SKM-1 treated with dmso at 0.1 percent for 144 hours (cell line): ENCODE data around the gene SMARCE1.

ENCODE experiments used
- DNase-seq: peaks from one replicate; lab custom pipeline; 2025; ENCODE audit not compliant: unreplicated experiment; lab: John Stamatoyannopoulos, UW

Gene SMARCE1

DNA sequence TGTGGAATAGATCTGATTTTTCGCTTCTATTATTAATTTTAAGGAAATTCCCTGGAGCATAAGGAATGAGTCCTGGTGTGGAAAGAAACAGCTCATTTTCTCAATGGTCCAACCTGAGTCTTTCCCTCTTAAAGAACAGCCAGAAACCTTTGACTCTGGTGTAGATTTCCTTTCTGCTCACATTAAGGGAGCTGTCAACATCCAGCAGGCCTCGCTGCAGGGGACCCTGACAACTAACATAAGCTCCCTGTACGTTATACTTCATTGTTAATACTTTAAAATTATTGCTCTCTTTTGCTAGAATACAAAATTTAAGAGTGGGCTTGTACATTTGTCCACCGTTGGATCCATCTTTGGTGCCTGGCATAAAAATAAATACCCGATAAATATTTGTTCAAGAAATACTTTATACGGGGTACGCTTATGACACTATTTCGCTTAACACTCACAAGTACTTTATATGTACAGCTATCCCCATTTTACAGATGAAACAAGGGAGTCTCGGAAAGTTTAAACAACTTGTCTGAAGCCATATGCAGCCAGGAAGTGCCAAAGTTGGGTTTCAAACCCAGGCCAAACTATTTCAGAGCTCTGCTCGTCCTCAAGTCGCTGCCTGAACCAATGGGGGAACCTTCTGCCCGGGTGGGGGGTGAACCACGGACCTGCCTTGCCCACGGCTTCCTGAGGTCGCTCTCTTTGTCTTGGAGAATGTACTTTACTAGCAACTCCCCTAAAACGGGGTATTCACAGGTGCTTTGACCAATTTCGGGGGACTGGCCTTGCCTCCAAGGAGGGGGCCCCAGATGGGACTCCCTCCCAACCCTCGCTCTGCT, 611 bp downstream of the SMARCE1 start:
- peak; percentile 20 for DNase-seq

DNA sequence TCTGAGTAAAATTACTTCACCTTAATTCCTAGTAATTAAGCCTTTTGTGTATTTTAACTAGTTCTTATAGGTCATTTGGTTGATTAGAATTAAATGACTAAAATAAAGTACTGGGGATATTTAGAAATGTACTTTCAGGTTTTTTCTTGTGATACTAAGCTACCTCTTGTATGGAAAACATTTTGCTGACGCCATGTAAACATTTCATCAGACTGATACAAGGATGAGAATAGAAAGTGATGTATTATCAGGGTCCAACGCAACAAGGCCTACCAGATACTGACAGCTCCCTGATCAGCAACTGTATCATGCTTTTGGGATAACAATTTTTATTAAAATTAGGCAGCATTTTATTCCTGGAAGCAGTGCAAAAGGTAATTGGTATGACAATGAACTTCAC, 1.7 kb downstream of the SMARCE1 start:
- no peak for DNase-seq

DNA sequence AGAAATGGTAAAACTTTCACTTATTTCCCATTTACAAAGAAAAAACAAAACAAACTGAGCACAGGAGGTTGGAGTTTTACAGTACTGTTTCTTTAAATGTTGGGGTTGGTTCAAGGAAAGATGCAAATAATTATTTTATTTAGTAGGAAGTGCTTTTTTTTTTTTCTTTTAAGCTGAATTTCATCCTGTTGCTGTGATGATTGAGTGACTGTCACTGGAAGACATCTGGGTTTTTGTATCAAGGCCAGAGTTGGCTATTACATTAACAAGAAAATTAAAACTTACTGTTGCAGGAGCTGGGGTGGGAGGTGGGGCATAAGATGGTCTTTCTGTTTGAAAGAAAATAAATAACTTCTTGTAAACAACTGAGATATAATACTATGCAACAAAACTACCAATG, 2.3 kb downstream of the SMARCE1 start:
- no peak for DNase-seq

DNA sequence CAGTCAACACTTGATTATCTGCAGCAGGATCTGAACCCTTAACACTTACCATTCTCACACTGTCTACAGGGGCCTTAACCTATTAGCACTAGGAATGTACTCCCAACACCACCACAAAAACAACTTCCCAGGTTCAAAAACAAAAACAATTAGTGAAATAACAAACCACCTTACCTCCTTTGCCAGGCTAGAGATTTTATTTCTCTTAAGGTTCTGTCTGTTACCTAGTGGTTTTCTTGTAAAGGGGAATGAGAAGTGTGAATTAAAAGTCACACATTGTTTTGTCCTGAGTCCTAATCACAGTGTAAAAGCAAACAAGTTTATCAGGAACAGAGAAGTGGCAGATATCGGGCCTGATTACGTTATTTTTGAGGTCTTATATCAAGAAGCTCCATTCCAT, 9.7 kb downstream of the SMARCE1 start:
- DNase-seq: no peak

DNA sequence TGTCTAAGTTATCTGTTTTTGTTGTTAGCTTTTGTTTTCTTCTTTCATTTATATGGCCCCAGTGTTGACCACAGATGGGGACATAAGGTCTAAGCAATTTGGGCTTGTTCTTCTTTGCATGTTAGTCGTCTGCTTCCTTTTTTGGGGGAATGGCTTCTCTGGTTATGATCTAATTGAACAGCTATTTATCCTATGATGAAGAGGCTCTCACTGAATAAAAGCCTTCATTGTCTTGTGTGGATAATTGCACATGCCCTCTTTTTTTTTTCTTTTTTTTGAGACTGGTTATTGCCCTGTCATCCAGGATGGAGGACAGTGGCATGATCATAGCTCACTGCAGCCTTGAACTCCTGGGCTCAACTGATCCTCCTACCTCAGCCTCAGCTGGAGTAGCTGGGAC, 13.7 kb downstream of the SMARCE1 start:
- no peak for DNase-seq

DNA sequence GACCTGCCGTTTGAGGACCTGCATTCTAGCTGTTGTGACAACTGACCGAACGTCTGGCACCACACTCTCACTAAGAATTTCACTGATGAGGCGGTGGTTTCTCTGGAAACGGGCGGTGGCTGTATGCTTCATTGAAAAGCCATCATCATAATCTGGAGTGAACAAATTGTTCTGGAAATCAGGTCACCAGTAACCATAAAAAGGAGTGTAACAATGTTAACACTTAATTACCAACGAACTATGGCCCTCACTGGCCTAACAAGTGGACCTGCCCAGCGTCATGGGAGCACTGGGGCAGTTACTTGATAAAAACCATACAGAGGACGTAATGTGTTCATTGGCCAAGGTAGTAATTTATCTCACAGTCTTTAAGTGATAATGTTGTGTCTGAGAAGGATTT, 15.4 kb downstream of the SMARCE1 start:
- DNase-seq: no peak

DNA sequence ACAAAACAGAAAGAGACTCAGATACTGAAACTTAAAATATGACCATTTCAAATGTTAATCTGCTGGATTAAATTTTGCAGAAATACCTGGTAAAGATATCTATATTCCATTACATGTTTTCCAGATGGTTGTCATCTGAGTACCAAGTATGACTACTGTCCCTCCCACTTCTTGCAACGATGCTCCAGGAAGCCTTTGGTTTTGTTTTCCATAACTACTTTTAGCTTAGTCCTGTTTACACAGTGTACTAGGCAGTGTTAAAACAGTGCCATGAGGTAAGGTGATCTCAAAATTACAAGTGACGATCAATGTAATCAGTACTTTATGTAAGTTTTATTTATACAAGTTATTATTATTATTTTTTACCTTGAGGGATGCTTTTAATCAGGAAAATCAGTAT, 17.8 kb downstream of the SMARCE1 start:
- DNase-seq: no peak

DNA sequence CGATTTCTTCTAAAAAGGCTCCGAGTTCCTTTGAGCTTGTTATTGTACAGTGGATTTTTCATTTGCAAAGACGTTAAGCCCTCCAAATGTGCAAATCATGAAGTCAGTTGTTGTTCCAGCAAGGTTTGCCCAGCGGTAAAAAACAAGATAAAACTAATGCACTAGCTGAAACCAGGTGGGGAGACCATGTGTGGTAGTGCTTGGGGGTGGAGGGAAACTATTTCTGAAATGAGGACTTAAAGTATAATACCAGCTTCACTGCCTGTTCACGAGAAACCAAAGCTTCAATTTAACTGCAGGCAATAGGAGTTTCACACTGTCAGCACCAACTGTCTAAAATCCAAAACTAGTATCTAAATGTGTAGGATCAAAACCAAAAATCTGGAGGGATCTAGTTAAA, 22.3 kb downstream of the SMARCE1 start:
- DNase-seq: no peak

DNA sequence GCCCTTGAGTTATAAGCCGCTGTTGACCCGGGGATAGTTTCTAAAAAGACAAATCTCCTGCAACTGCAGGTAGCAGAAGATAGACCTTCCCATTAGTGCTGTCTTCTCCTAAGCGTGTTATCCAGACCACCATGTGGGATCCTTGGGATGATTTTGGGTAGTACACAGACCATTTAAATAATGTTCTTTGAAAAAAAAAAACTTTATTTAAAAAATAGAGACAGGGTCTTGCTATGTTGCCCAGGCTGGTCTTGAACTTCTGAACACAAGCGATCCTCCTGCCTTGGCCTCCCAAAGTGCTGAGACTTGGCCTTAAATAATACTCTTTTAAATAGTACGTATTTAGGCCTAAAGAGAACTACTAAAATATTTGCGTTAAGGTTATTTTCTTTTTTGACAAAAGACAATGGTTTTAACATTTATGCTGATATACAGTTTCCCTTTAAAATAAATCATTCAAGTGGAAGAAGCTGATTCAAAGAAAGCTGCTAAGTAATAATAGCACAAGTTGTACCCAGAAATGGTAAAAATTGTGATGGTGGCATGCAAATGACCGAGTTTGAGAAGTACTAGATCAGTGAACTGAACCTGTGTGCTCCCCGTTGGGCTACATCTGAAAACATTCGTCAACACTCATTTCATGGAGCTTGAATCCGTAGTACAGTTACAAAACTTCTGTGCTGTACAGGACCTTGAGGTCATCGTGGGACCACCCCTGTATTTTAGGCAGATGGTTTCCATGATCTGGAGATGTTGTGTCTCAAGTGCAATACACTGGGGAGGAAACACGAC, 24.0 kb downstream of the SMARCE1 start:
- DNase-seq: no peak

DNA sequence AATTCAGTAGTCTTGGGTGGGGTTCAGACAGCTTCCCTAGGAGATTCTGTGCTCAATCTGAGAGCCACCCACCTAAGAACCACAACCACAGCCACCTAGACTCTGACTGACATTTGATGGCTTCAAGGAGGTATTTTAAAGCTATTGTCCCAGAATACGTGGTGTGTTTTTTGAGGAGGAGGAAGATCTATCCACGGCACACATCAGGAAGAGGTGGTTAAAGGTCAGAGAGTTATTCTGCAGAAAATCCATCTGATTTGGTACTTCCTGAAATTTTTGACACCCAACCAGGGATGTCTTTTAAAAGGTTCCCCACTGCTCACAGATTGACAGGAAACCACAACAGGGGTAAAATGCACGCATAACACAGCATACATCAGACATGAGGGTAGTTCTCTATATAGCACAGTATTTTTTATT, 25.1 kb downstream of the SMARCE1 start:
- DNase-seq: peak; percentile 21

DNA sequence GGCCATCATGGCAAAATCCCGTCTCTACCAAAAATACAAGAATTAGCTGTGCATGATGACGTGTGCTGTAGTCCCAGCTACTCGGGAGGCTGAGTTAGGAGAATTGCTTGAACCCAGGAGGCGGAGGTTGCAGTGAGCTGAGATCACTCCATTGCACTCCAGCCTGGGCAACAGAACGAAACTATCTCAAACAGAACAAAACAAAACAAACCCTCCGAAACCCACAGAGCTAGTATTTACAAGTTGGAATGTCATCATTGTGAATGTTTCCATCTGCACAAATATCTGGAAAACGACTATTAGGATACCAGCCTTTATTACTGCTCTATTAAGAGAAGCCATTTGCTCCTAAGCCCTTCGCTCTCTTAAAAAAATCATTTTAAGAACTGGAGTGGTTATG, 26.0 kb downstream of the SMARCE1 start:
- DNase-seq: no peak

DNA sequence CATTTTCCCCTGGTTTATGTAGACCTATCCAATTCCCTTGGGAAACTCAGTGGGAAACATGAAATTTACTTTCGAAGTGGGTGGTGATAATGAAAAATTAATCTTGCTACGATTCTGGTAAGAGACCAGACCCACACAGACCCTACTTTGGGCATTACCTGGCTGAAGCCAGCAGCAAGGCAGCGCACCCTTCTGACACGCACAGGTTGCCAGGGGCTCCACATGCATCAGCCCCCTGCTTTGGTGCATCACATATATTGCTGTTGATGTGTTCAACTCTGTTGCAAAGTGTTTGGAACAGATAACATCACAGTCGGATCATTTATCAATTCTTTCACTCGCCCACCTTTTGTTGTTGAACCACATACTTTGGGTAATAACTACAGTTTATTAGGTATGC, 26.6 kb downstream of the SMARCE1 start:
- no peak for DNase-seq

DNA sequence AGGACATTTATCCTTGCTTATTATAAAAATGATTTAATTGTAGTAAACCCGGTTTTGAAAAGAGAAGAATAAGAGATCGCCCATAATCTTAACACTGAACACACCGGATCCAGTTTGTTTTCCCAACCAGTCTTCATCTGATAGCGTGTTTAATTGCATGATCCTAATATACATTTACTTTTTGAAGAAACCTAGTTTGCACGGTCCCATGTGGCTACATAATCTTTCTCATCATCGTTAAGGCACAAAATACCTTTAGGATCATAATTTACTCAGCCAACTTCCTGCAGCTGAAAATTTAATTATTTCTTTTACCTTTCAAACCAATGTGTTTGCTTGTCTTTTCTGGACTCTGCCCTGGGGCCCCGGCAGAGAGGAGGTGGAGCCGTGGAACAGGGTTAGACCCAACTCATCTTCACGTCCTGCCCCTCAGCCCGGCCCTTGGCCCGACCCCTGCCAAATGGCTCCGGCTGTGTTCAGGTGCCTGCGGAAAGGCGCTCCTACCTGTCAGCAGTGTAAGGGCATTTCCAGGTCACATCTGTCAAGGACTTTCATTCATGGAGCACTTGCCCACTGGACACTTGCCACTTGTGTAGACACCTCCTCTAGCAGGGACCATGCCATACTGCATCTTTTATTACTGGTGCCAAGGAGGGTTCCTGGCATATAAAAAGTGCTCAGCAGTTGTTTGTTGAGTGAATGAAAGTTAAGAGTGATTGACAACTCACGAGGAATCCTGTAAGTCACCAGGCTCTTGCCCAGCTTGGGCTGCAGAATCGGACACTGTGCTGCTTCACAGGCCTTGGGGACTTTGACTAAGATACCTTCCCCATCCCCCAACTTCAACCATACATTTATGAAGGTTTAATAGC, 28.6 kb downstream of the SMARCE1 start:
- DNase-seq: no peak

DNA sequence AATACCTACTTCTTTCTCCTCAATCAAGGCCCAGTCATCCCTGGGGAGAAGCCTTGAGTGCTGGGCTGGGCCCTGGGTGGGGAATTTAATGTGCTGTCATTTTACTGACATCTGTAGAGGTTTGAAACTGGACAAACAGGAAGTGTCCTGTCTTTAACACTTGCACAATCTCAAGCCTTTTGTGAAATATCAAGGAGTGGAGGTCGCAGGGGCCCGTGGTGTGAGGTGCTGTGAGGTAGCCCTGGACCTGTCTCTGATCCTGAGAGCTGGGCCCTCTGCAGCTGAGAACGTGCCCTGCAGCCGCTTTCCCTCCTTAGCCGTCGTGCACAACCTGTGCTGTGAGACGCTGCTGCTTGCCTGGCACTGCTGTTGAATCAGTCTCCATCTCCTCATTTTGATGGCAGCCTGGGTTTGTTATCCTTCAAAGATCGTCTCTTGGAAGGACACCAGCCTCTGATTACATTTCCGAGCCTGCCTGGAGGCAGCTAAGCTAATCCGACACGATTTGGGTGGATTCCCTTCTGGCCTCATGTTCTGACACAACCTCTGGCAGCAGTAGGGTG, 29.9 kb downstream of the SMARCE1 start:
- peak; percentile 18 for DNase-seq

DNA sequence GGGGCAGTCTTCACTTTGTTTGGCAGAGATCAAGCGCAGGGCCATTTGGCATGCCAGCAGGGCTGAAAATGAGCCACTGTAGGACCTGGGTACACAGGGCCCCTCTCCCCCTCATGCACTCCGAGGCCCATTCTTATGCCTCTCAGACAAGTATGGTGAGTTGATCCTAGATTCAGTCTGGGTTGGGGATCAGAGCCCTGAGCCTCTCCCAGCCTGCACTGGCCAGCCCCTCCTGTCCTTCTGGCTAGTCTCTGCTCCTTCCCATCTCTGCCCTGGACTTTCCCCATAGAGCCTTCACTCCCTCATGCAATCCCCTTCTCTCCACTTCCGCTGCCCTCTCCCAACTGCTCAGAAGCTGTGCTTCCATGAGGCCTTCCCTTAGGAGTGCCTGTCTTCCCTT, 31.0 kb downstream of the SMARCE1 start:
- DNase-seq: no peak

DNA sequence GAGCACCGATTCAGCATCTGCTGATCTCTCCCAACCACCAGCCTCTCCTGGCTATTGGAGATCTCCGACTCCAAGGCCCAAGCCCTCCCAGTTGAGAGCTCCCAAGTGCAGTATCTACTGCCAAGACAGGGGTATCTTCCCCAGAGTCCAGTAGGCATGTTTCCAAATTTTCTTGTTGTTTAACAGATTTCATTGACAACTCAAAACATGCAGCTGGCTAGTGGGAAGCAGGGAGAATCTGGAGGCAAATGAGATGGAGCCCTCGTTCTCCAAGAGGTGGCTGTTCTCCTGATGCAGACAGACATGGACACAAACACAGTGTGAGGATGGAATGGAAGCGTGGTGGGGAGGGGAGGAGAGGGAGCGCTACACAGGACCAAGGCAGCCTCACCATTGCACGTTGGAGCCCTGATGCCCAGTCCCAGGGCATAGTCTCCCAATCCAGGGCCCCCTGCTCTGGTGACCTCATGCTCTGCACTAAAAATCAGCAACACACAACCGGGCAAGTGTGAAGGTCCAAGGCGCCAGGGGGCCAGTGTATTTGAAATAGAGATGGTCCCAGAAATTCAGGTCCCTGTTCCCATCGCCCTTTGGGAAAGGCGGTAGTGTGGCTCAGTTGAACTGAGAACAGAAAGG, 31.7 kb downstream of the SMARCE1 start:
- DNase-seq: no peak

DNA sequence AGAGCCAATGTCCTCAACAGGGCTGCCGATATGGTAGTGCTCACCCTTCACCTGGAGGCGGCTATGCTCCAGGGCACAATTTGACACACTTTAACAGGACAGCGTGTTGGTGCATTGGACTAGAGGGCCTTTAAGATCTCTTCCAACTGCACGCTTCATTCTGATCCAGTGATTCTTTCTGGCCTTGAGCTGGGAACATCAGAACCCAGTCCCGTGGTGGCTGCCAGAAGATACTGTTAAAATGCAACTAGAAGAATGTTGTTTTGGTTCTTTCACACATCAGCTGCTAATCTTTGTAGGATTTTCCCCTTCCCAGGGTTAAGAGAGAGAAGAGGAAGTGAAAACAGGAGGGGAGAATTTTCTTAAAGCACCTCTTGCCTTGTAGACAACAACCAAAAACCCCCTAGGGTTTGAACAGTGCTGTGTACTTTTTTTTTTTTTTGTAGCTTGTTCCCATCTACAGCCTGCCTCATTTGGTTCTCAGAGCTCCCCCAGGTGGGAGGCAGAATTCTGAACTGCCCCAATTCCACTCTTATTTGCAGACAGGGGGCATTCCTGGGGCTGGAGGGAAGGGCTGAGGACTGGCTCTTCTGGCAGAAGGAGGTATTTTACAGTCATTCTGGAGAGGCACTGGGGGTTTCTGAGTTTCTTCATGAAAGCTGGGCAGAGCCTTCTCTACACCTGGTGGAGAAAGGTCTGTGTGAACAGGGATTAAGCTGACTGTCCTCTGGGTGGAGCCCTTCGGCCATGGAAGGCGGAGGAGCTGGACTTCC, 32.4 kb downstream of the SMARCE1 start:
- DNase-seq: no peak

DNA sequence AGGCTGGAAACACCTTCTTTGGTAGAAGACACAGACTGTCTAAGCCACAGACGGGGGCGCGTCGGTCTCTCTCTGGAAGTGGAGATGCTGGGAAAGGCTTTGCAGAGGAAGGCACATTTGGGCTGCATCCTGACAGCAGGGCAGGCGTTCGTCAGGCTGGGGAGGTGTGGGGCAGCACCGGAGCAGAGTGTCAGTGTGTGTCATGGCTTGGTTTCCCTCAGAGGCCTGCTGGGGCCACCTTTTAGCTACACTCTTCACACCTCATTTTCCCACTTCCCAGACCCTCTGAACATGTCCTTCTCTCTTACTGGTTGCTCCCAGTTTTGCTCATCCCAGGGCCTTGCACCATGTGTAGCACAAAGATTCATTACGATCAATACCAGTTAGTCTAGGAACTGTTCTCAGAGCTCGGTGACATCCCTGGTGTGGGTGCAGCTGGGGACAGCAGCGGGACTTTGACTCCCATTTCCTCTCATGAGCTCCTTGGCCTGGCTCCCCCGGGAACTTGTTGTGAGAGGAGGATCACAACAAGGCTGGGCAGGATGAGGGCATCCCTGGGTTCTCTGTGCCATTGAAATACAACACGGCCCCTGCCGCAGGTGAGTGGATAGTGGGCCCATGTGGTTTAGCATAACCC, 33.1 kb downstream of the SMARCE1 start:
- DNase-seq: no peak

DNA sequence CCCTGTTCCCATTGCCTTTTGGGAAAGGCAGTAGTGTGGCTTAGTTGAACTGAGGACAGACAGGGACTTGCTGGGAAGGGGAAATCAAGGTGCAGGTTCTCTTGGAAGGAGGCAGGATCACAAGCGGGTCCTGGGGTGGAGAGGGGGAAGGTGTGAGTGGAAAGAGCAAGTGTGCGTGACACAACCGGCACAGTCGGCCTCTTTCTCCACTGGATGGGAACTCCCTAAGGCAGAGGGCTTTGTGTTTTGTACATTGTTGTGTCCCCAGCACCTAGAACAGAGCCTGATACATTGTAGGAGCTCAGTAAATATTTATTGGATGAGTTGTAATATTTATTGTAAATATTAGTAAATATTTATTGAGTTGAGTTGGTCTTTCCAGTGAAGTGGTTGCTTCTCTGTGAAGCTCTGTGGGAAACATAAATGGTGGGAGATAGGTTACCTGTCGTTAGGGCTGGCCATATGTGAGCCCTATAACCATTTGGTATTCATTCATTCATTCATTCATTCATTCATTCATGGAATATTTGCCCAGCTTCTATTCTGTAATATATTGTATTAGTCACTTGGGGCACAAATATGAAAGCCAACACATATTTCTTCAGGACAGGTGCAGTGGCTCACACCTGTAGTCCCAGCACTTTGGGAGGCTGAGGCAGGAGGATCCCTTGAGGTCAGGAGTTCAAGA, 34.0 kb downstream of the SMARCE1 start:
- no peak for DNase-seq
